ENCODE measurements around the gene AP1G1. TPM values are rescaled to one million over a fixed set of nuclear protein-coding genes. Genes with fewer than 3 reads are reported as not detected.
"Not testable (repeated sequence)": the region's sequence is repeated elsewhere in the genome, so short reads cannot be mapped to it uniquely, and the experiment has no call there.

The AP1G1 gene
- polyA plus RNA-seq, 3 donors: 6.7 to 43.8 (median 10.7) TPM

DNA sequence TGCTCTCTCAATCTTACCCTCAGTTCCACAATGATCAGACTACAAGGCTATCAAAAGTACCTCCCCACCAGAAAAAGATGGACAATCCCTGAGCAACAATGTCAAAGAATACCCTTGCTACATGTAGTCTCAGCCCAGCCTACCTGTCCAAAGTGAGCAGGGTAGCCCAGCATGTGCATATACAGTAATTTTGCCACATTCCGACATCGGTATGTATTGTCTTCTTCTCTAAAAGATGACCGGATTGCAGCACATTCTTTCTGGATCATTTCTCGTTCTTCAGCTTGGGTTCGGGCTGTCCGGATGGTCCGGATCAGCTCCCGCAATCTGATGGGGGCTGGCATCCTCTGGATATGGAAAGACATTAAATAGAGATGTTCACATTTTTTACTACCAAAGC is 19.5 kb downstream of the AP1G1 start:
- H3K36me3 Mint-ChIP-seq: peaks cover 34 to 72% of the 10 kb centered on the region in 2 donors
- Histone ChIP-seq H3K4me2 (replicated peaks; ENCODE audit: extremely low read depth, low read length, poor library complexity, severe bottlenecking) (no peak overlapping the region), H3K9ac (ENCODE audit: insufficient read depth, low read length, poor library complexity, severe bottlenecking) (no peak overlapping the region), H3K27ac (ENCODE audit: low read depth in 1 of 2, low read length in 2 of 2) (no peak overlapping the region), H3K79me2 (ENCODE audit: insufficient read depth, low read length) (peaks cover 91% of the 10 kb centered on the region), H3K27me3 (ENCODE audit: control insufficient read depth in 2 of 2, insufficient read depth in 2 of 2, low read length in 2 of 2) (no peaks in the 10 kb centered on the region), H3K4me3 (replicated peaks in 1 of 3; ENCODE audit: low read depth in 2 of 3, low read length in 3 of 3) (no peak overlapping the region), H4K20me1 (ENCODE audit: insufficient read depth, low read length) (peaks cover 100% of the 10 kb centered on the region), H2AFZ (ENCODE audit: insufficient read depth, low read depth, low read length, poor library complexity, severe bottlenecking) (no peak overlapping the region), H3K9me3 (replicated peaks in 1 of 2; ENCODE audit: control insufficient read depth in 1 of 2, insufficient read depth in 1 of 2, low read length in 2 of 2) (no peaks in the 10 kb centered on the region), H3K36me3 (replicated peaks in 1 of 2; ENCODE audit: control insufficient read depth in 1 of 2, insufficient read depth in 2 of 2, low read length in 2 of 2) (peaks cover 48 to 52% of the 10 kb centered on the region in 2 donors), H3K4me1 (ENCODE audit: control insufficient read depth in 1 of 2, insufficient read depth in 2 of 2, low read length in 2 of 2) (peaks cover 8 to 9% of the 10 kb centered on the region in 2 donors)
- H3K27me3 Mint-ChIP-seq (ENCODE audit: low read depth in 3 of 3): peaks cover 0 to 2% (median 0%) of the 10 kb centered on the region in 3 donors
- H3K4me3 Mint-ChIP-seq: no peak overlapping the region
- TF ChIP-seq, protein P1, sequence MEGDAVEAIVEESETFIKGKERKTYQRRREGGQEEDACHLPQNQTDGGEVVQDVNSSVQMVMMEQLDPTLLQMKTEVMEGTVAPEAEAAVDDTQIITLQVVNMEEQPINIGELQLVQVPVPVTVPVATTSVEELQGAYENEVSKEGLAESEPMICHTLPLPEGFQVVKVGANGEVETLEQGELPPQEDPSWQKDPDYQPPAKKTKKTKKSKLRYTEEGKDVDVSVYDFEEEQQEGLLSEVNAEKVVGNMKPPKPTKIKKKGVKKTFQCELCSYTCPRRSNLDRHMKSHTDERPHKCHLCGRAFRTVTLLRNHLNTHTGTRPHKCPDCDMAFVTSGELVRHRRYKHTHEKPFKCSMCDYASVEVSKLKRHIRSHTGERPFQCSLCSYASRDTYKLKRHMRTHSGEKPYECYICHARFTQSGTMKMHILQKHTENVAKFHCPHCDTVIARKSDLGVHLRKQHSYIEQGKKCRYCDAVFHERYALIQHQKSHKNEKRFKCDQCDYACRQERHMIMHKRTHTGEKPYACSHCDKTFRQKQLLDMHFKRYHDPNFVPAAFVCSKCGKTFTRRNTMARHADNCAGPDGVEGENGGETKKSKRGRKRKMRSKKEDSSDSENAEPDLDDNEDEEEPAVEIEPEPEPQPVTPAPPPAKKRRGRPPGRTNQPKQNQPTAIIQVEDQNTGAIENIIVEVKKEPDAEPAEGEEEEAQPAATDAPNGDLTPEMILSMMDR (IDR thresholded peaks at IDR 0.05): no peak
- DNase-seq: no peak
- H3K27ac Mint-ChIP-seq: peak overlapping the region in 2 of 7 donors; percentile 18 to 58
- H3K9me3 Mint-ChIP-seq: no peaks in the 10 kb centered on the region
- 100% methylated on average over 3 of the region's 8 CpGs for WGBS (ENCODE audit: insufficient coverage)
- intact Hi-C loops (cut with micrococcal nuclease): no loop called here
- peaks cover 23% of the 10 kb centered on the region for H3K4me1 Mint-ChIP-seq

DNA sequence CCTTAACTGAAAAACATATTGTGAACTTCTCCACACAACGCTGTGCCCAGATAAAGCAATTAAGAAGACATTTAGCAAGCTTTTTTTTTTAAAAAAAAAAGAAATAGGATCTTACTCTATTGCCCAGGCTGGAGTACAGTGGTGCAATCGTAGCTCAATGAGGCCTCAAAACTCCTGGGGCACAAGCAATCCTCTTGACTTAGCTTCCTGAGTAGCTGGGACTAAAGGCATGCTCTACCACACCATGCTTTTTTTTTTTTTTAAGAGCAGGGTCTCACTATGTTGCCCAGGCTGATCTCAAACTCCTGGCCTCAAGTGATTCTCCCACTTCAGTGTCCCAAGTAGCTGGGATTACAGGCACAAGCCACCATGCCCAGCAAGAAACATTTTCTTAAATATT is 20.1 kb downstream of the AP1G1 start:
- Histone ChIP-seq H3K4me1 (ENCODE audit: control insufficient read depth in 1 of 2, insufficient read depth in 2 of 2, low read length in 2 of 2) (peaks cover 8 to 9% of the 10 kb centered on the region in 2 donors), H3K4me2 (replicated peaks; ENCODE audit: extremely low read depth, low read length, poor library complexity, severe bottlenecking) (no peak overlapping the region), H2AFZ (ENCODE audit: insufficient read depth, low read depth, low read length, poor library complexity, severe bottlenecking) (no peak overlapping the region), H3K27me3 (ENCODE audit: control insufficient read depth in 2 of 2, insufficient read depth in 2 of 2, low read length in 2 of 2) (no peaks in the 10 kb centered on the region), H3K27ac (ENCODE audit: low read depth in 1 of 2, low read length in 2 of 2) (no peak overlapping the region), H3K9ac (ENCODE audit: insufficient read depth, low read length, poor library complexity, severe bottlenecking) (no peak overlapping the region), H3K9me3 (replicated peaks in 1 of 2; ENCODE audit: control insufficient read depth in 1 of 2, insufficient read depth in 1 of 2, low read length in 2 of 2) (no peaks in the 10 kb centered on the region), H3K36me3 (replicated peaks in 1 of 2; ENCODE audit: control insufficient read depth in 1 of 2, insufficient read depth in 2 of 2, low read length in 2 of 2) (peaks cover 51 to 52% of the 10 kb centered on the region in 2 donors), H3K4me3 (replicated peaks in 1 of 3; ENCODE audit: low read depth in 2 of 3, low read length in 3 of 3) (no peak overlapping the region), H3K79me2 (ENCODE audit: insufficient read depth, low read length) (peaks cover 91% of the 10 kb centered on the region), H4K20me1 (ENCODE audit: insufficient read depth, low read length) (peaks cover 100% of the 10 kb centered on the region)
- intact Hi-C loops (cut with micrococcal nuclease): no loop called here
- 100% methylated on average over 1 of the region's 2 CpGs for WGBS (ENCODE audit: insufficient coverage)
- TF ChIP-seq, protein P1 (IDR thresholded peaks at IDR 0.05): no peak
- DNase-seq: no peak
- Mint-ChIP-seq H3K27ac (peak overlapping the region in 2 of 7 donors; percentile 18 to 29), H3K36me3 (peaks cover 31 to 69% of the 10 kb centered on the region in 2 donors), H3K4me3 (no peak overlapping the region), H3K4me1 (peaks cover 23% of the 10 kb centered on the region), H3K27me3 (ENCODE audit: low read depth in 3 of 3) (peaks cover 0 to 2% (median 0%) of the 10 kb centered on the region in 3 donors), H3K9me3 (no peaks in the 10 kb centered on the region)

DNA sequence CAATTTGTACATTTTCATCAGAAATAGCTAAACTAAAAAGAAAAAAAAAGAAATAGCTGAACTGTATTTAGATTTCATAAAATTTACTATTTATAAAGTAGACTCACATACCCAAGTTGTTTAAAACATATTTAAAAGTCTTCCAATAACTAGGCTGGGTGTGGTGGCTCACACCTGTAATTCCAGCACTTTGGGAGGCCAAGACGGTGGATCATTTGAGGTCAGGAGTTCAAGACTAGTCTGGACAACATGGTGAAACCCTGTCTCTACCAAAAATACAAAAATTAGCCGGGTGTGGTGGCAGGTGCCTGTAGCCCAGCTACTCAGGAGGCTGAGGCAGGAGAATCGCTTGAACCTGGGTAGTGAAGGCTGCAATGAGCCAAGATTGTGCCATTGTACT is 23.5 kb downstream of the AP1G1 start:
- H3K4me1 Mint-ChIP-seq; H3K4me3 ChIP-seq (replicated peaks in 1 of 3; ENCODE audit: low read depth in 2 of 3, low read length in 3 of 3); H3K4me3 Mint-ChIP-seq; H3K27me3 Mint-ChIP-seq (ENCODE audit: low read depth in 3 of 3); H3K4me2 ChIP-seq (replicated peaks; ENCODE audit: extremely low read depth, low read length, poor library complexity, severe bottlenecking); H3K4me1 ChIP-seq (ENCODE audit: control insufficient read depth in 1 of 2, insufficient read depth in 2 of 2, low read length in 2 of 2); H3K27ac ChIP-seq (ENCODE audit: low read depth in 1 of 2, low read length in 2 of 2); intact Hi-C loops (cut with micrococcal nuclease); DNase-seq; H3K27me3 ChIP-seq (ENCODE audit: control insufficient read depth in 2 of 2, insufficient read depth in 2 of 2, low read length in 2 of 2); H3K27ac Mint-ChIP-seq; H3K9me3 ChIP-seq (replicated peaks in 1 of 2; ENCODE audit: control insufficient read depth in 1 of 2, insufficient read depth in 1 of 2, low read length in 2 of 2); H3K9me3 Mint-ChIP-seq; H3K9ac ChIP-seq (ENCODE audit: insufficient read depth, low read length, poor library complexity, severe bottlenecking); H2AFZ ChIP-seq (ENCODE audit: insufficient read depth, low read depth, low read length, poor library complexity, severe bottlenecking): not testable (repeated sequence)
- WGBS (ENCODE audit: insufficient coverage): 100% methylated on average over 2 of the region's 3 CpGs
- Histone ChIP-seq H3K36me3 (replicated peaks in 1 of 2; ENCODE audit: control insufficient read depth in 1 of 2, insufficient read depth in 2 of 2, low read length in 2 of 2) (peaks cover 58 to 77% of the 10 kb centered on the region in 2 donors), H4K20me1 (ENCODE audit: insufficient read depth, low read length) (peaks cover 97% of the 10 kb centered on the region), H3K79me2 (ENCODE audit: insufficient read depth, low read length) (peaks cover 89% of the 10 kb centered on the region)
- H3K36me3 Mint-ChIP-seq: peaks cover 42 to 65% of the 10 kb centered on the region in 2 donors
